ENCODE data around the gene MCF2L. TPM values are rescaled to one million over a fixed set of nuclear protein-coding genes. Genes with fewer than 3 reads are reported as not detected.

MCF2L gene
- total RNA-seq, 4 donors from 2014 or later: 18.3 to 52.6 (median 29.9) TPM

DNA sequence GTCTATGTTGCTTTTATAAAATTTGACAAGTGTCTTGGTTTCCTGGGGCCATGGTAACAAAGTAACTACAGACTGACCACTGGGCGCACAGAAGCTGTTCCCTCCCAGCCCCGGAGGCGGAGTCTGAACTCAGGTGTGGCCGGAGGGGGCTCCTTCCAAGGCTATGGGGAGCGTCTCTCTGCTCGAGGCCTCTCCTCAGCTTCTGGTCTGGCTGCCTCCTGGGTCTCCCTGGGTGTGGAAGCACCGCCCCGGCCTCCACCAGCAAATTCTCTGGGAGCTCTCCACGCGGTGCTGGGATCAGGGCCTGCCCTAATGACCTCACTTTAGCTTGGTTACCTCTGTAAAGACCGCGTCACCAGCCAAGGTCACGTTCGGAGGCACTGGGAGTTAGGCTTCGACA, 90.9 kb downstream of the MCF2L start:
- H3K4me1 ChIP-seq: no peaks in the 10 kb centered on the region
- WGBS, 2 donors (ENCODE audit: low coverage in 1 of 2): 82% methylated on average over 6 of the region's 15 CpGs; no CpG with 5 or more reads in 1 of the 2 donors
- no peaks in the 10 kb centered on the region for H3K9me3 ChIP-seq
- no peak overlapping the region for H3K27ac ChIP-seq
- TF ChIP-seq POLR2AphosphoS5 (IDR thresholded peaks at IDR 0.05): no peak
- H3K4me3 ChIP-seq: no peak overlapping the region
- peaks cover 0 to 6% of the 10 kb centered on the region in 2 donors for H3K36me3 ChIP-seq
- ATAC-seq: no peak
- H3K27me3 ChIP-seq: peaks cover 11% of the 10 kb centered on the region

DNA sequence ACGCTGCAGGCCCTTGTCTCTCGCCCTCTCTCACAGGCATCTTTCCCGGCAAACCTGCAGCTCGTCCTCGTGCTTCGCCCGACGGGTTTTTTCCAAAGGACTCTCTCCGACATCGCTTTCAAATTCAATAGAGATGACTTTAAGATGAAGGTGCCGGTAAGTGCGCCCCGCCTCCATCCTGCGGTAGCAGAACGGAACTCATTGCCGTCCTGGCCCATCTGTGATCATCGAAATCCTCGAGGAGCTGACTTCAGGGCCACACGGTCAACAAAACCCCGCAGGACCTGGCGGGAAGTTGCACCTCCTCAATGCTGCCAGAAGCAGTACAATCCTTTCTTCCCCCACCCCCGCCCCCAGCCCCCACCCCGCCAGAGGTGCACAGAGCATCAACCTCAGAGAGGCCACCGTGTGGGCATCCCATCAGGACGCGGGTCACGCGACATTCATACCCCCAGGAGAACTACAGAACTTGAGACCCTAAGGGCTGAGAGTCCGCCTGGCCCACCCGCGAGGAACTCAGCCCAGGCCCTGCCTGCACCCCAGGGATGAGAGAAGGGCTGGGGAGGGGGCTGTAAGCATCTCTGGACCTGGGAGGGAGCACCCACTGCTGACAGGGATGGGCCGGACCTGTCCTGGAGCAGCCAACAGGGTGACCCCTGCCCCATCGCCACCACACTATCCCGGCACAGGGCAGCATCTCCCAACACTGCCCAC, 91.7 kb downstream of the MCF2L start:
- TF ChIP-seq POLR2A (IDR thresholded peaks at IDR 0.05) (no peak), POLR2AphosphoS5 (IDR thresholded peaks at IDR 0.05) (no peak), EP300 (IDR thresholded peaks at IDR 0.05) (no peak)
- TF ChIP-seq, protein P1, sequence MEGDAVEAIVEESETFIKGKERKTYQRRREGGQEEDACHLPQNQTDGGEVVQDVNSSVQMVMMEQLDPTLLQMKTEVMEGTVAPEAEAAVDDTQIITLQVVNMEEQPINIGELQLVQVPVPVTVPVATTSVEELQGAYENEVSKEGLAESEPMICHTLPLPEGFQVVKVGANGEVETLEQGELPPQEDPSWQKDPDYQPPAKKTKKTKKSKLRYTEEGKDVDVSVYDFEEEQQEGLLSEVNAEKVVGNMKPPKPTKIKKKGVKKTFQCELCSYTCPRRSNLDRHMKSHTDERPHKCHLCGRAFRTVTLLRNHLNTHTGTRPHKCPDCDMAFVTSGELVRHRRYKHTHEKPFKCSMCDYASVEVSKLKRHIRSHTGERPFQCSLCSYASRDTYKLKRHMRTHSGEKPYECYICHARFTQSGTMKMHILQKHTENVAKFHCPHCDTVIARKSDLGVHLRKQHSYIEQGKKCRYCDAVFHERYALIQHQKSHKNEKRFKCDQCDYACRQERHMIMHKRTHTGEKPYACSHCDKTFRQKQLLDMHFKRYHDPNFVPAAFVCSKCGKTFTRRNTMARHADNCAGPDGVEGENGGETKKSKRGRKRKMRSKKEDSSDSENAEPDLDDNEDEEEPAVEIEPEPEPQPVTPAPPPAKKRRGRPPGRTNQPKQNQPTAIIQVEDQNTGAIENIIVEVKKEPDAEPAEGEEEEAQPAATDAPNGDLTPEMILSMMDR (IDR thresholded peaks at IDR 0.05): no peak
- no peak overlapping the region for H3K27ac ChIP-seq
- no peaks in the 10 kb centered on the region for H3K9me3 ChIP-seq
- H3K36me3 ChIP-seq: peaks cover 0 to 6% of the 10 kb centered on the region in 2 donors
- no peaks in the 10 kb centered on the region for H3K4me1 ChIP-seq
- no peak for ATAC-seq
- WGBS, 2 donors (ENCODE audit: low coverage in 1 of 2): 90 to 99% methylated on average over 6 to 10 of the region's 34 CpGs
- no peak overlapping the region for H3K4me3 ChIP-seq
- H3K27me3 ChIP-seq: peaks cover 6% of the 10 kb centered on the region

DNA sequence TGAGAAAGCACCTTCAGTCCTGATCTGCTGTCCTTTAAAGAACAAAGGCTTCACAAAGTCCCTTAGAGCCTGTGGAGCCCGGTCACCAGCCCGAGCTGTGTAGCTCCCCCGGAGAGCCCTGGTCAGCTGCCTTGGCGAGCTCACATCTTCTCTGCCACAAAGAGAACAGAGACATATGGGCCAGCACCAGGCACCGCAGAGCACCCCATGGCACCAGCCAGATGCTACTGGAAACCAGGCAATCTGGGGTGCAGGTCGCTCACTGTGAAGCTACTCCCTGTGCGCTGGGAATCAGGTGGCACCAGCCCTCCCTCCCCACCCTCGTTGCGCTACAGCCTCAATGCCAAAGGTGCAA, 92.2 kb downstream of the MCF2L start:
- TF ChIP-seq POLR2AphosphoS5 (IDR thresholded peaks at IDR 0.05) (no peak), EP300 (IDR thresholded peaks at IDR 0.05) (no peak), POLR2A (IDR thresholded peaks at IDR 0.05) (no peak)
- TF ChIP-seq, protein P1 (IDR thresholded peaks at IDR 0.05): no peak
- H3K9me3 ChIP-seq: no peaks in the 10 kb centered on the region
- no peaks in the 10 kb centered on the region for H3K4me1 ChIP-seq
- ATAC-seq: no peak
- no peak overlapping the region for H3K4me3 ChIP-seq
- 90 to 100% methylated on average over 1 to 4 of the region's 9 CpGs for WGBS, 2 donors (ENCODE audit: low coverage in 1 of 2)
- H3K27ac ChIP-seq: no peak overlapping the region
- peaks cover 4% of the 10 kb centered on the region for H3K27me3 ChIP-seq
- peaks cover 0 to 6% of the 10 kb centered on the region in 2 donors for H3K36me3 ChIP-seq

DNA sequence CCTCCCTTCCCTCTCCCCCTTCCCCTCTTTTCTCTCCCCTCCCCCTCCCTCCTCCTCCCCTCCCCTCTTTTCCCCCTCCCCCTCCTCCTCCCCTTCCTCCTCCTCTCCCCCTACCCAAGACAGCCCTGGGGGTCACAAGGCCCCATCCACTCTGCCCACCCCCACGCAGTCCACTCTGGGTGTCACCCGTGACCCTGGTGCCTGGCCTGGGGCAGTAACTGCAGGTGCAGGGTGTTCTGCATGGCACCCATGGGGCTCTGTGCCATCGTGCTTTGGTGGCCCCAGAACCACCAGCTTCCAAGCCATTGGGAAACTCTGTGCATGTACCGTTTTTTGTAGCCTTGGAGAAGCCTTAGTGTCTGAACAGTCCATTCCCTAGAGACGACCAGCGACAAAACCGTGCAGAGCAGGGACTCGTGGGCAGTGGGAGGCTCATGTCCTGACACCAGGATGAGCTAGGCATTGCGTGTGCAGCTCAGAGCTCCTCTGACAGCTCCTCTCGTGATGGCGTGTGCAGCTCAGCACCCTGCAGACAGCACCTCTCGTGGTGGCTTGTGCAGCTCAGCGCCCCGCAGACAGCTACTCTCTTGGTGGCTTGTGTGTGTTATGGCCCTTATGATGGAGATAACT, 92.9 kb downstream of the MCF2L start:
- TF ChIP-seq, protein P1 (IDR thresholded peaks at IDR 0.05): no peak
- no peak for TF ChIP-seq EP300 (IDR thresholded peaks at IDR 0.05)
- TF ChIP-seq POLR2AphosphoS5 (IDR thresholded peaks at IDR 0.05): no peak
- peaks cover 0 to 6% of the 10 kb centered on the region in 2 donors for H3K36me3 ChIP-seq
- no CpG with 5 or more reads among the region's 14 CpGs for WGBS, 2 donors (ENCODE audit: low coverage in 1 of 2)

DNA sequence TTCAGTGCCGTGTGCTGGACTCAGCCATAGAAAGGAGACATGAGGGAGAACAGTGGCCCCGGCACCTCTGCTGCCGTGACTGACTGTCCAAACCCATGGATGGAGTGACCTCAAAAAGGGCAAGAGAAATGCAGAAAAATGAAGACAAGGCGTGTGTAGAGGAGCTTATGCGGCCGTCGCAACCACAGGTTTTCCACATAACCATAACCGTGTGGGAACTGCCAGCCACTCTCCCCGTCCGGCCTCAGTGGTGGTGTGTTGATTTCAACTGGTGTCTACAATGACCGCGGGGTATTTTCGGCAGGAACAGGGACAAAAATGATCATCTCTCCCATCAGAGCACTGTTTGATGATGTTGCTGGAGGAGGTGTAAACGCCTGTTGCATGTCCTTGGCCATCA, 93.7 kb downstream of the MCF2L start:
- peaks cover 0 to 6% of the 10 kb centered on the region in 2 donors for H3K36me3 ChIP-seq
- H3K9me3 ChIP-seq: no peaks in the 10 kb centered on the region
- no peak overlapping the region for H3K4me3 ChIP-seq
- 88 to 90% methylated on average over 2 to 14 of the region's 14 CpGs for WGBS, 2 donors (ENCODE audit: low coverage in 1 of 2)
- H3K27ac ChIP-seq: no peak overlapping the region
- no peaks in the 10 kb centered on the region for H3K4me1 ChIP-seq
- H3K27me3 ChIP-seq: peaks cover 5% of the 10 kb centered on the region
- TF ChIP-seq POLR2AphosphoS5 (IDR thresholded peaks at IDR 0.05): no peak
- no peak for TF ChIP-seq EP300 (IDR thresholded peaks at IDR 0.05)
- TF ChIP-seq, protein P1 (IDR thresholded peaks at IDR 0.05): no peak
- TF ChIP-seq POLR2A (IDR thresholded peaks at IDR 0.05): no peak
- no peak for ATAC-seq

More for the DNA sequence above, 92.9 kb downstream of the MCF2L start:
- H3K4me3 ChIP-seq: no peak overlapping the region
- no peak for ATAC-seq
- H3K27ac ChIP-seq: no peak overlapping the region
- no peaks in the 10 kb centered on the region for H3K9me3 ChIP-seq
- peaks cover 5% of the 10 kb centered on the region for H3K27me3 ChIP-seq
- H3K4me1 ChIP-seq: no peaks in the 10 kb centered on the region
